CD4-positive, alpha-beta T cell (primary cell): ENCODE data around the gene TBL1X. TPM values are rescaled to one million over a fixed set of nuclear protein-coding genes. Genes with fewer than 3 reads are reported as not detected.

Experiments
- ATAC-seq: fragments of 200-7000 bp; cut with Tn5 transposase; one replicate; pipeline ENCODE4 v1.10.0; 2022; ENCODE audit warnings: mild to moderate bottlenecking; ENCODE audit not compliant: poor library complexity
- CTCF ChIA-PET: fragments of 350-600 bp; sonication (Branson Sonifier 250); formaldehyde crosslinking; loops from one replicate; lab custom pipeline; 2021; ENCODE audit warnings: antibody characterized with exemption, inconsistent platforms; lab: Charles Lee
- POLR2A ChIA-PET: fragments of 350-600 bp; sonication (Branson Sonifier 250); formaldehyde crosslinking; loops from one replicate; lab custom pipeline; 2021; ENCODE audit warnings: antibody characterized with exemption, inconsistent platforms; lab: Charles Lee
- DNase-seq, 14 experiments: peaks; one replicate each; pipeline ENCODE4 v3.0.0-alpha.2; 2013 to 2020; ENCODE audit warnings: mixed read lengths in 2 of 14
- H3K27ac ChIP-seq, 2 donors: one replicate each; pipeline versions ENCODE4 v1.5.1 to v1.7.0; 2013; ENCODE audit warnings: low read length in 2 of 2, low read depth in 1 of 2, mild to moderate bottlenecking in 1 of 2
- H3K27me3 ChIP-seq, 2 experiments: 1 replicate in 1 of 2; 2 replicates in 1 of 2; pipeline versions ENCODE4 v1.6.1 to v1.7.0; 2013; ENCODE audit warnings: low read length in 2 of 2, control low read depth in 1 of 2, mild to moderate bottlenecking in 1 of 2, moderate library complexity in 1 of 2; ENCODE audit not compliant: insufficient read depth in 2 of 2, control insufficient read depth in 1 of 2
- H3K36me3 ChIP-seq: one replicate; pipeline ENCODE4 v1.6.1; 2013; ENCODE audit warnings: low read length, control low read depth; ENCODE audit not compliant: insufficient read depth
- H3K4me1 ChIP-seq: one replicate; pipeline ENCODE4 v1.6.1; 2013; ENCODE audit warnings: low read length, control low read depth; ENCODE audit not compliant: insufficient read depth
- H3K4me3 ChIP-seq: one replicate; pipeline ENCODE4 v1.5.1; 2013; ENCODE audit warnings: mild to moderate bottlenecking, low read length, moderate library complexity
- H3K9me3 ChIP-seq, 2 experiments: 1 replicate in 1 of 2; 2 replicates in 1 of 2; pipeline versions ENCODE4 v1.6.1 to v1.7.0; 2013; ENCODE audit warnings: low read length in 2 of 2, mild to moderate bottlenecking in 2 of 2, control low read depth in 1 of 2, moderate library complexity in 1 of 2; ENCODE audit not compliant: control insufficient read depth in 1 of 2, insufficient read depth in 1 of 2
- H3K27ac Mint-ChIP-seq: one replicate; pipeline ENCODE4 v1.8.0; 2020; ENCODE audit warnings: mixed read lengths
- H3K27me3 Mint-ChIP-seq: one replicate; pipeline ENCODE4 v1.8.0; 2021; ENCODE audit warnings: mixed read lengths
- H3K36me3 Mint-ChIP-seq: one replicate; pipeline ENCODE4 v1.8.0; 2021; ENCODE audit warnings: low read depth, mixed read lengths
- H3K4me1 Mint-ChIP-seq: one replicate; pipeline ENCODE4 v1.8.0; 2021; ENCODE audit warnings: low read depth, mixed read lengths
- H3K4me3 Mint-ChIP-seq: one replicate; pipeline ENCODE4 v1.8.0; 2020; ENCODE audit warnings: mild to moderate bottlenecking, mixed read lengths
- H3K9me3 Mint-ChIP-seq: one replicate; pipeline ENCODE4 v1.8.0; 2020; ENCODE audit warnings: mixed read lengths
- intact Hi-C, 2 experiments: fragments of 100-400 bp; cut with DNase I in 1 of 2; cut with micrococcal nuclease in 1 of 2; formaldehyde crosslinking; loops; one replicate each; pipeline versions ENCODE4 v1.15.1 to v1.9.0; 2023 to 2025; cut with DNase I, micrococcal nuclease
- total RNA-seq, 174 experiments: library from RNA in 2 of 174; stranded (reverse) in 2 of 174; gene quantifications; one replicate each; pipeline ENCODE4 v1.2.3 and lab custom pipeline; 2021 to 2026
- TF ChIP-seq, protein P1 (sequence below): fragments of 200-600 bp; IDR thresholded peaks from one replicate; pipeline ENCODE4 v1.8.0; 2022; ENCODE audit warnings: antibody characterized with exemption, mild to moderate bottlenecking

TBL1X gene
- total RNA-seq, 2 experiments from 2014 or later = 17.4 to 19.2 TPM

DNA sequence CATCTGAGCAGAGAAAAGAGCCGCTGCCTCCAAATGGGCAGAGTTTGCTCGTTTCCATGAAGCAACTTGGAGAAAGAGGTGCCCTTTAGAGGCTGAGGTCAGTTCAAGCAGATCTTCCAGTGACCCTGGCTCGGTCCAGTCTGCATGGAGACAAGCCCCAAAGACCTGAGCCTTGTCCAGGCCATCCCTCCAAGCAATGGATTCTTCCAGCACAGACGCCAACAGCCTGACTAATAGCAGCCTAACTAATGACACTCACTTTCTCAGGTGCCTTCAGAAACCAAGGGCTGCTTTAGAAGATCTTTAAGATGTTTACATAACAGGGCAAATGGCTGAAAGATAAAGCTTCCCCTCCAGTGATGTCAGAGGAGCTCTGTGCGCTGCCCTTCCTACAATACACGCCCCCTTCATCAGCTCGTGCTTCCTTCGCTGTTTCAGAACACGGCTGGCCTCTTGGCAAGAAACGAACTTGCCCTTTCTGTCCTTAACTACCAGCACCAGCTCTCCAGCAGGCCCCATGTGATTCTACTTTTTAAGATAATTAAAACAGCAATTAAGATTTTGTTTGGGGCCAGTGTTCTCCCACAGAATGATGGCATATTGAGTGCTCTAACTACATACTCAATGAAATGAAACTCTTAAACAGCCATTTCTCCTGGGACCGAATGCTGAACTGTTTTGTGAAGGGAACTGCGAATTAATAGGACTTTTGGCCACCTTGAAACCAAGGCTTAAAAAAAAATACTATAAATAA, 181.8 kb downstream of the TBL1X start:
- Histone ChIP-seq H3K36me3 (no peaks in the 10 kb centered on the region), H3K27ac (no peak overlapping the region), H3K4me3 (no peak overlapping the region), H3K9me3 (no peaks in the 10 kb centered on the region), H3K4me1 (peaks cover 9% of the 10 kb centered on the region), H3K27me3 (no peaks in the 10 kb centered on the region)
- intact Hi-C loops = no loop called here
- Mint-ChIP-seq H3K9me3 (no peaks in the 10 kb centered on the region), H3K27me3 (no peaks in the 10 kb centered on the region), H3K4me3 (no peak overlapping the region), H3K4me1 (peaks cover 25% of the 10 kb centered on the region), H3K27ac (no peak overlapping the region), H3K36me3 (no peaks in the 10 kb centered on the region)
- CTCF ChIA-PET = no interaction called here
- DNase-seq (no peak), ATAC-seq (no peak)
- TF ChIP-seq, protein P1, sequence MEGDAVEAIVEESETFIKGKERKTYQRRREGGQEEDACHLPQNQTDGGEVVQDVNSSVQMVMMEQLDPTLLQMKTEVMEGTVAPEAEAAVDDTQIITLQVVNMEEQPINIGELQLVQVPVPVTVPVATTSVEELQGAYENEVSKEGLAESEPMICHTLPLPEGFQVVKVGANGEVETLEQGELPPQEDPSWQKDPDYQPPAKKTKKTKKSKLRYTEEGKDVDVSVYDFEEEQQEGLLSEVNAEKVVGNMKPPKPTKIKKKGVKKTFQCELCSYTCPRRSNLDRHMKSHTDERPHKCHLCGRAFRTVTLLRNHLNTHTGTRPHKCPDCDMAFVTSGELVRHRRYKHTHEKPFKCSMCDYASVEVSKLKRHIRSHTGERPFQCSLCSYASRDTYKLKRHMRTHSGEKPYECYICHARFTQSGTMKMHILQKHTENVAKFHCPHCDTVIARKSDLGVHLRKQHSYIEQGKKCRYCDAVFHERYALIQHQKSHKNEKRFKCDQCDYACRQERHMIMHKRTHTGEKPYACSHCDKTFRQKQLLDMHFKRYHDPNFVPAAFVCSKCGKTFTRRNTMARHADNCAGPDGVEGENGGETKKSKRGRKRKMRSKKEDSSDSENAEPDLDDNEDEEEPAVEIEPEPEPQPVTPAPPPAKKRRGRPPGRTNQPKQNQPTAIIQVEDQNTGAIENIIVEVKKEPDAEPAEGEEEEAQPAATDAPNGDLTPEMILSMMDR = no peak
- POLR2A ChIA-PET = no interaction called here

DNA sequence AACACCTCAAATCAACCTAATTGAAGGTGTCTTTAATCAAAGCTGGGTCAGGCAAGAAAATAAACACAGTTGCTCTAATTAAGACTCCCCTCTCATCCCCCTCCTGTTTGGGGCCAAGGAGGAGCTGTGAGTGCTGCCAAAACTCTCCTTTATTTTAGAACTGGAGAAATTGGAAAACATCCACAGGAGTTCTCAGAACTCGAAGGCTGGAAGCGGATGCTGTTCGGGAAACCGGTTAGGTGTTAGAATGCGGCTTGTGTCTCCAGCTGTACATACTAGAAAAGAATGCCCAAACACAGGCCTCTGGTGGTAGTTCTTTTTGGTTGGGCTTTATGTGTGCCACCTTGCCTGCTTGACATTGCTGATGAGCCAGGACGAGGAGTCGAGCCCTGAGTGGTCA, 182.6 kb downstream of the TBL1X start:
- H3K27ac ChIP-seq = no peak overlapping the region
- ATAC-seq = no peak
- ChIA-PET CTCF (no interaction called here), POLR2A (no interaction called here)
- Mint-ChIP-seq H3K4me3 (no peak overlapping the region), H3K27ac (no peak overlapping the region), H3K4me1 (peaks cover 17% of the 10 kb centered on the region), H3K9me3 (no peaks in the 10 kb centered on the region), H3K36me3 (no peaks in the 10 kb centered on the region), H3K27me3 (no peaks in the 10 kb centered on the region)
- no peaks in the 10 kb centered on the region for H3K9me3 ChIP-seq
- no peak overlapping the region for H3K4me3 ChIP-seq
- H3K36me3 ChIP-seq = no peaks in the 10 kb centered on the region
- no peaks in the 10 kb centered on the region for H3K27me3 ChIP-seq
- intact Hi-C loops = no loop called here
- TF ChIP-seq, protein P1 = no peak
- DNase-seq = no peak
- H3K4me1 ChIP-seq = peaks cover 9% of the 10 kb centered on the region

DNA sequence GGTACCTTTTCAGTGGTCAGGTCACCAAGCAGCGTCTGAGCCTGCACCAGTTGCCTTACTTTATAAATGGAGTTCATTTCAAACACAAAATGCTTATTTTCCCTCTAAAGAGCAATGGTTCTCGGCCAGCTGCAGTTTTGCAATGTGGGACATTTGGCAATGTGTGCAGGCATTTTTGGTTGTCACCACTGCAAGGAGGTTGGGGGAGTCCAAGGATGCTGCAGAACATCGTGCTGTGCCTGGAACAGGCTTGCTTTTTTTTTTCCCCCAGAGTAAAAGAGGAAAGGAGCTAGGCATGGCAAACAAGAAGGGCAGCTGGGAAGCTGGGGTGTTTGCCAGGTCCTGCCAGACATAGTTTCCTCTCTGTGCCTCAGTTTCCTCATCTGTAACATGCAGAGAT, 185.2 kb downstream of the TBL1X start:
- H3K9me3 ChIP-seq = no peaks in the 10 kb centered on the region
- H3K27ac Mint-ChIP-seq = no peak overlapping the region

More for the DNA sequence above, 185.2 kb downstream of the TBL1X start:
- no peak overlapping the region for H3K4me3 ChIP-seq
- H3K4me3 Mint-ChIP-seq = no peak overlapping the region
- ATAC-seq = no peak
- ChIA-PET POLR2A (no interaction called here), CTCF (interaction anchor here (0.6 kb wide), 1 partner anchor 312 kb away, joined by 3 read pairs; no protein-coding TSS in a partner anchor)
- no peak for DNase-seq
- intact Hi-C loops = no loop called here
- H3K27me3 ChIP-seq = no peaks in the 10 kb centered on the region
- TF ChIP-seq, protein P1 = no peak
- no peaks in the 10 kb centered on the region for H3K9me3 Mint-ChIP-seq
- H3K27ac ChIP-seq = no peak overlapping the region
- H3K27me3 Mint-ChIP-seq = no peaks in the 10 kb centered on the region
- no peaks in the 10 kb centered on the region for H3K4me1 ChIP-seq
- no peaks in the 10 kb centered on the region for H3K4me1 Mint-ChIP-seq
- H3K36me3 ChIP-seq = peaks cover 6% of the 10 kb centered on the region
- peaks cover 11% of the 10 kb centered on the region for H3K36me3 Mint-ChIP-seq
